ENCODE results near the gene NPRL2. TPM values are rescaled to one million over a fixed set of nuclear protein-coding genes. Genes with fewer than 3 reads are reported as not detected.

NPRL2 gene
- total RNA-seq, 1 donor from 2014 or later: 17.3 TPM

- DNase-seq (ENCODE audit: low spot score): no peak
Observed at GRCh38 chr3:50373146-50374051, 22.8 kb upstream of the NPRL2 start.

- no peak for DNase-seq (ENCODE audit: low spot score)
Observed at GRCh38 chr3:50372349-50372748, 21.8 kb upstream of the NPRL2 start.

GRCh38 chr3:50371133-50371685 lies 20.6 kb upstream of the NPRL2 start:
- no peak for DNase-seq (ENCODE audit: low spot score)

- DNase-seq (ENCODE audit: low spot score): no peak
Observed at GRCh38 chr3:50370594-50370993, 20.0 kb upstream of the NPRL2 start.

- no peak for DNase-seq (ENCODE audit: low spot score)
Observed at GRCh38 chr3:50369012-50369670, 18.6 kb upstream of the NPRL2 start.

GRCh38 chr3:50365842-50366220 lies 15.3 kb upstream of the NPRL2 start:
- DNase-seq (ENCODE audit: low spot score): no peak

- peak; percentile 95 for DNase-seq (ENCODE audit: low spot score)
Observed at GRCh38 chr3:50365080-50365841, 14.7 kb upstream of the NPRL2 start.

- no peak for DNase-seq (ENCODE audit: low spot score)
Observed at GRCh38 chr3:50364573-50365079, 14.1 kb upstream of the NPRL2 start.

GRCh38 chr3:50359760-50360110 lies 9.2 kb upstream of the NPRL2 start:
- DNase-seq (ENCODE audit: low spot score): no peak

- DNase-seq (ENCODE audit: low spot score): peak; percentile 97
Observed at GRCh38 chr3:50358911-50359759, 8.6 kb upstream of the NPRL2 start, which contains the start of gene TMEM115. Gene TMEM115, minus strand, starts transcription at chr3:50359521. Its CDS starts 458 bp downstream, at chr3:50359063.

- DNase-seq (ENCODE audit: low spot score): no peak
Observed at GRCh38 chr3:50358355-50358910, 7.9 kb upstream of the NPRL2 start.

- DNase-seq (ENCODE audit: low spot score): no peak
Observed at GRCh38 chr3:50357481-50357880, 6.9 kb upstream of the NPRL2 start.

- no peak for DNase-seq (ENCODE audit: low spot score)
Observed at GRCh38 chr3:50356553-50356952, 6.0 kb upstream of the NPRL2 start.

GRCh38 chr3:50355829-50356552 lies 5.4 kb upstream of the NPRL2 start:
- DNase-seq (ENCODE audit: low spot score): no peak

GRCh38 chr3:50354850-50355249 lies 4.3 kb upstream of the NPRL2 start:
- DNase-seq (ENCODE audit: low spot score): no peak

- no peak for DNase-seq (ENCODE audit: low spot score)
Observed at GRCh38 chr3:50354186-50354764, 3.7 kb upstream of the NPRL2 start.

GRCh38 chr3:50353245-50354004 lies 2.9 kb upstream of the NPRL2 start:
- DNase-seq (ENCODE audit: low spot score): no peak

GRCh38 chr3:50352781-50353180 lies 2.2 kb upstream of the NPRL2 start:
- no peak for DNase-seq (ENCODE audit: low spot score)
